ENCODE data around the gene GNAO1.

The GNAO1 gene

GRCh38 chr16:56351481-56351880 lies 160.2 kb downstream of the GNAO1 start:
- no peak for DNase-seq (ENCODE audit: low read depth in 1 of 2, low spot score in 1 of 2)
- no peak overlapping the region for H3K27ac ChIP-seq (replicated peaks)
- H3K4me3 ChIP-seq (replicated peaks; ENCODE audit: insufficient read depth, low read length): no peak overlapping the region
- no peak for TF ChIP-seq POLR2AphosphoS5 (IDR thresholded peaks at IDR 0.05; ENCODE audit: low read depth)
- no peak for TF ChIP-seq CTCF (IDR thresholded peaks at IDR 0.05; ENCODE audit: insufficient read depth, low read length)
- TF ChIP-seq GABPA (IDR thresholded peaks at IDR 0.05; ENCODE audit: low read depth): no peak
- no peak for TF ChIP-seq REST (IDR thresholded peaks at IDR 0.05; ENCODE audit: insufficient replicate concordance, low read depth)
- TF ChIP-seq SPI1 (IDR thresholded peaks at IDR 0.05; ENCODE audit: borderline replicate concordance, low read depth): no peak
- peaks cover 4% of the 10 kb centered on the region for H3K27me3 ChIP-seq (ENCODE audit: insufficient read depth, poor library complexity, severe bottlenecking)

- TF ChIP-seq POLR2AphosphoS5 (IDR thresholded peaks at IDR 0.05; ENCODE audit: low read depth) (no peak), SPI1 (IDR thresholded peaks at IDR 0.05; ENCODE audit: borderline replicate concordance, low read depth) (no peak), GABPA (IDR thresholded peaks at IDR 0.05; ENCODE audit: low read depth) (no peak), REST (IDR thresholded peaks at IDR 0.05; ENCODE audit: insufficient replicate concordance, low read depth) (no peak), CTCF (IDR thresholded peaks at IDR 0.05; ENCODE audit: insufficient read depth, low read length) (no peak)
- Histone ChIP-seq H3K4me3 (replicated peaks; ENCODE audit: insufficient read depth, low read length) (no peak overlapping the region), H3K27ac (replicated peaks) (no peak overlapping the region), H3K27me3 (ENCODE audit: insufficient read depth, poor library complexity, severe bottlenecking) (peaks cover 4% of the 10 kb centered on the region)
- no peak for DNase-seq (ENCODE audit: low read depth in 1 of 2, low spot score in 1 of 2)
These were observed 161.2 kb downstream of the GNAO1 start for GRCh38 chr16:56352351-56353053.

GRCh38 chr16:56353054-56353921 lies 162.0 kb downstream of the GNAO1 start:
- no peak overlapping the region for H3K27ac ChIP-seq (replicated peaks)
- TF ChIP-seq GABPA (IDR thresholded peaks at IDR 0.05; ENCODE audit: low read depth) (no peak), REST (IDR thresholded peaks at IDR 0.05; ENCODE audit: insufficient replicate concordance, low read depth) (no peak), POLR2AphosphoS5 (IDR thresholded peaks at IDR 0.05; ENCODE audit: low read depth) (no peak), SPI1 (IDR thresholded peaks at IDR 0.05; ENCODE audit: borderline replicate concordance, low read depth) (no peak), CTCF (IDR thresholded peaks at IDR 0.05; ENCODE audit: insufficient read depth, low read length) (no peak)
- peaks cover 4% of the 10 kb centered on the region for H3K27me3 ChIP-seq (ENCODE audit: insufficient read depth, poor library complexity, severe bottlenecking)
- DNase-seq (ENCODE audit: low read depth in 1 of 2, low spot score in 1 of 2): no peak
- no peak overlapping the region for H3K4me3 ChIP-seq (replicated peaks; ENCODE audit: insufficient read depth, low read length)
